A673 (cell line): ENCODE results near the gene NOLC1. TPM values are rescaled to one million over a fixed set of nuclear protein-coding genes. Genes with fewer than 3 reads are reported as not detected.

ENCODE experiments used
- BruUV-seq: library from RNA; stranded (reverse); fragments of 400-500 nt; replicated peaks from 2 replicates; lab custom pipeline; 2021; lab: Mats Ljungman, UMichigan
- CTCF ChIA-PET: fragments of 300-600 bp; sonication (Branson Sonifier 250); formaldehyde crosslinking; loops from one replicate; lab custom pipeline; 2022; ENCODE audit warnings: antibody characterized with exemption; lab: Charles Lee
- POLR2A ChIA-PET: fragments of 300-600 bp; sonication (Branson Sonifier 250); formaldehyde crosslinking; loops from one replicate; lab custom pipeline; 2022; ENCODE audit warnings: antibody characterized with exemption; ENCODE audit not compliant: low non-redundant PET; lab: Charles Lee
- DNase-seq: peaks from one replicate; pipeline ENCODE4 v3.0.0-alpha.2; 2015; ENCODE audit warnings: low spot score
- H3K27ac ChIP-seq: fragments of 200-600 bp; sonication (generic); 2 replicates; pipeline ENCODE4 v1.5.1; 2016; ENCODE audit warnings: mixed run types, low read depth, mild to moderate bottlenecking, mixed read lengths, antibody characterized with exemption, low read length; ENCODE audit not compliant: poor library complexity, severe bottlenecking
- H3K27me3 ChIP-seq: fragments of 200-600 bp; sonication (generic); replicated peaks from 2 replicates; pipeline ENCODE4 v1.6.1; 2017; ENCODE audit warnings: mixed run types, low read depth, mild to moderate bottlenecking, mixed read lengths, antibody characterized with exemption, low read length; ENCODE audit not compliant: insufficient read depth, poor library complexity
- H3K36me3 ChIP-seq: fragments of 200-600 bp; sonication (generic); 2 replicates; pipeline ENCODE4 v1.6.1; 2016; ENCODE audit warnings: mixed run types, mild to moderate bottlenecking, mixed read lengths, antibody characterized with exemption, low read length; ENCODE audit not compliant: insufficient read depth, poor library complexity, severe bottlenecking
- H3K4me1 ChIP-seq: fragments of 200-600 bp; sonication (generic); 2 replicates; pipeline ENCODE4 v1.6.1; 2017; ENCODE audit warnings: mixed run types, mild to moderate bottlenecking, mixed read lengths, antibody characterized with exemption, low read length; ENCODE audit not compliant: insufficient read depth, poor library complexity, severe bottlenecking
- H3K4me3 ChIP-seq: fragments of 200-600 bp; sonication (generic); 2 replicates; pipeline ENCODE4 v1.5.1; 2016; ENCODE audit warnings: low read depth, mixed run types, mild to moderate bottlenecking, mixed read lengths, low read length; ENCODE audit not compliant: poor library complexity, severe bottlenecking
- H3K9me3 ChIP-seq: fragments of 200-600 bp; sonication (generic); 2 replicates; pipeline ENCODE4 v1.6.1; 2016; ENCODE audit warnings: mixed run types, low read depth, mild to moderate bottlenecking, mixed read lengths, antibody characterized with exemption, low read length; ENCODE audit not compliant: poor library complexity, severe bottlenecking
- EZH2 ChIP-seq: fragments of 200-600 bp; sonication (generic); IDR thresholded peaks from 2 replicates; pipeline ENCODE4 v1.6.1; 2017; ENCODE audit warnings: borderline replicate concordance, low read depth, mild to moderate bottlenecking, mixed read lengths, antibody characterized with exemption, low read length; ENCODE audit not compliant: poor library complexity, severe bottlenecking
- intact Hi-C: fragments of 100-400 bp; cut with micrococcal nuclease; formaldehyde crosslinking; loops from one replicate; pipeline ENCODE4 v1.10.0; 2022; ENCODE audit not compliant: unreplicated experiment
- total RNA-seq: library from RNA; stranded (reverse); gene quantifications from 2 replicates; pipeline ENCODE4 v1.2.3, GENCODE V29; 2021
- TF ChIP-seq, protein P1 (sequence below): fragments of 300-800, 200-600 bp; sonication (generic); conservative IDR thresholded peaks from 2 replicates; pipeline ENCODE4 v1.5.1; 2017; ENCODE audit warnings: low read depth, mild to moderate bottlenecking, antibody characterized with exemption, low read length, moderate library complexity, mixed read lengths

The NOLC1 gene
- total RNA-seq, 1 experiment from 2014 or later, result 225 TPM

DNA sequence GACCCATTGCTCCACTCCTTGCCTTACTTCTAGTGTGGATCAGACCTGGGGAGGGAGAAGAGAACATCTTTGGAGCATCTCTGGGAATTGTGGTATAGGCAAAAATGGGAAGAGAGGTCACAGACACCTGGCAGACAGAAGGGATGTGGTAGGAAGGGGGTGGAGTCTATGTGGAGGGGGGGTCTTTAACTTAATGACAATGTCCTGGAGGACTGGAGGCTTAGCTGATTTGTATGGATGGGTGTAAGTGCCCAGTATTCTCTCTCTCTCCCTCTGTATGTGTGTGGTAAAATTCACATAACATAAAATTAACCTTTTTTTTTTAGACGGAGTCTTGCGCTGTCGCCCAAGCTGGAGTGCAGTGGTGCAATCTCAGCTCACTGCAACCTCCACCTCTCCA is 29.0 kb upstream of the NOLC1 start:
- intact Hi-C loops, result no loop called here
- H3K4me3 ChIP-seq, result no peak overlapping the region
- H3K9me3 ChIP-seq, result no peaks in the 10 kb centered on the region
- no peaks in the 10 kb centered on the region for H3K27me3 ChIP-seq
- peaks cover 28% of the 10 kb centered on the region for H3K4me1 ChIP-seq
- H3K27ac ChIP-seq, result no peak overlapping the region
- TF ChIP-seq, protein P1, sequence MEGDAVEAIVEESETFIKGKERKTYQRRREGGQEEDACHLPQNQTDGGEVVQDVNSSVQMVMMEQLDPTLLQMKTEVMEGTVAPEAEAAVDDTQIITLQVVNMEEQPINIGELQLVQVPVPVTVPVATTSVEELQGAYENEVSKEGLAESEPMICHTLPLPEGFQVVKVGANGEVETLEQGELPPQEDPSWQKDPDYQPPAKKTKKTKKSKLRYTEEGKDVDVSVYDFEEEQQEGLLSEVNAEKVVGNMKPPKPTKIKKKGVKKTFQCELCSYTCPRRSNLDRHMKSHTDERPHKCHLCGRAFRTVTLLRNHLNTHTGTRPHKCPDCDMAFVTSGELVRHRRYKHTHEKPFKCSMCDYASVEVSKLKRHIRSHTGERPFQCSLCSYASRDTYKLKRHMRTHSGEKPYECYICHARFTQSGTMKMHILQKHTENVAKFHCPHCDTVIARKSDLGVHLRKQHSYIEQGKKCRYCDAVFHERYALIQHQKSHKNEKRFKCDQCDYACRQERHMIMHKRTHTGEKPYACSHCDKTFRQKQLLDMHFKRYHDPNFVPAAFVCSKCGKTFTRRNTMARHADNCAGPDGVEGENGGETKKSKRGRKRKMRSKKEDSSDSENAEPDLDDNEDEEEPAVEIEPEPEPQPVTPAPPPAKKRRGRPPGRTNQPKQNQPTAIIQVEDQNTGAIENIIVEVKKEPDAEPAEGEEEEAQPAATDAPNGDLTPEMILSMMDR, result no peak
- TF ChIP-seq EZH2, result no peak
- no peak for DNase-seq
- H3K36me3 ChIP-seq, result no peaks in the 10 kb centered on the region
- ChIA-PET POLR2A (interaction anchor here (0.6 kb wide), 1 partner anchor 42 kb away, joined by 6 read pairs; no protein-coding TSS in a partner anchor), CTCF (no interaction called here)
- BruUV-seq, result no TSS peak

GRCh38 chr10:102131286-102132170 is 20.7 kb upstream of the NOLC1 start:
- H3K27me3 ChIP-seq, result no peaks in the 10 kb centered on the region
- intact Hi-C loops, result loop anchor here (1.0 to 2.0 kb wide), 2 partner anchors 10 to 21 kb away; partner anchors contain the start of gene NOLC1
- TF ChIP-seq EZH2, result no peak
- TF ChIP-seq, protein P1, result no peak
- H3K36me3 ChIP-seq, result no peaks in the 10 kb centered on the region
- no peak overlapping the region for H3K4me3 ChIP-seq
- POLR2A ChIA-PET, result no interaction called here
- H3K27ac ChIP-seq, result no peak overlapping the region
- DNase-seq, result no peak
- no TSS peak for BruUV-seq
- H3K9me3 ChIP-seq, result no peaks in the 10 kb centered on the region
- CTCF ChIA-PET, result interaction anchor here (0.7 kb wide), 1 partner anchor 537 kb away, joined by 5 read pairs; no protein-coding TSS in a partner anchor
- H3K4me1 ChIP-seq, result peaks cover 16% of the 10 kb centered on the region

GRCh38 chr10:102132193-102132562 is 20.0 kb upstream of the NOLC1 start:
- no peak for DNase-seq
- TF ChIP-seq, protein P1, result no peak
- TF ChIP-seq EZH2, result no peak
- CTCF ChIA-PET, result no interaction called here
- Histone ChIP-seq H3K9me3 (no peaks in the 10 kb centered on the region), H3K27ac (no peak overlapping the region), H3K27me3 (no peaks in the 10 kb centered on the region), H3K4me3 (peak overlapping the region; percentile 95), H3K36me3 (peaks cover under 1% of the 10 kb centered on the region), H3K4me1 (peaks cover 22% of the 10 kb centered on the region)
- BruUV-seq, result no TSS peak
- POLR2A ChIA-PET, result interaction anchor here (0.6 kb wide), 1 partner anchor 643 kb away, joined by 3 read pairs; no protein-coding TSS in a partner anchor
- intact Hi-C loops, result loop anchor here (1.0 to 2.0 kb wide), 2 partner anchors 11 to 21 kb away; partner anchors contain the start of gene NOLC1
